HL-60/S4 (cell line): ENCODE results near the gene TMC2.
"Not testable (repeated sequence)": the region's sequence is repeated elsewhere in the genome, so short reads cannot be mapped to it uniquely, and the experiment has no call there.

ENCODE experiments used
- in situ Hi-C: fragments of 300-500 bp; cut with MboI; formaldehyde crosslinking; loops from 2 replicates; pipeline ENCODE4 v1.14.3; 2022; ENCODE audit warnings: low sequenced_read_pairs

TMC2 gene

GRCh38 chr20:2524709-2525506 lies 11.5 kb upstream of the TMC2 start:
- in situ Hi-C loops, result no loop called here

- in situ Hi-C loops, result not testable (repeated sequence)
Observed at GRCh38 chr20:2526218-2526583, 10.2 kb upstream of the TMC2 start.

- in situ Hi-C loops, result no loop called here
Observed at GRCh38 chr20:2527762-2528161, 8.6 kb upstream of the TMC2 start.

GRCh38 chr20:2528671-2529271 lies 7.6 kb upstream of the TMC2 start:
- in situ Hi-C loops, result no loop called here

GRCh38 chr20:2533118-2533517 lies 3.3 kb upstream of the TMC2 start:
- in situ Hi-C loops, result no loop called here

- in situ Hi-C loops, result no loop called here
Observed at GRCh38 chr20:2535711-2536559, 438 bp upstream of the TMC2 start.

- in situ Hi-C loops, result no loop called here
Observed at GRCh38 chr20:2537101-2537500, 728 bp downstream of the TMC2 start.

- in situ Hi-C loops, result no loop called here
Observed at GRCh38 chr20:2538356-2538755, 2.0 kb downstream of the TMC2 start.

- in situ Hi-C loops, result no loop called here
Observed at GRCh38 chr20:2538931-2539720, 2.8 kb downstream of the TMC2 start.

- in situ Hi-C loops, result no loop called here
Observed at GRCh38 chr20:2541940-2542339, 5.6 kb downstream of the TMC2 start.

- in situ Hi-C loops, result no loop called here
Observed at GRCh38 chr20:2542361-2542760, 6.0 kb downstream of the TMC2 start.

GRCh38 chr20:2544211-2544610 lies 7.8 kb downstream of the TMC2 start:
- in situ Hi-C loops, result no loop called here

GRCh38 chr20:2545594-2545993 lies 9.2 kb downstream of the TMC2 start:
- in situ Hi-C loops, result no loop called here

- in situ Hi-C loops, result no loop called here
Observed at GRCh38 chr20:2557873-2558580, 21.7 kb downstream of the TMC2 start.

GRCh38 chr20:2558581-2559278 lies 22.4 kb downstream of the TMC2 start:
- in situ Hi-C loops, result no loop called here

- in situ Hi-C loops, result no loop called here
Observed at GRCh38 chr20:2559279-2559626, 22.9 kb downstream of the TMC2 start.

- in situ Hi-C loops, result no loop called here
Observed at GRCh38 chr20:2559651-2560050, 23.3 kb downstream of the TMC2 start.

GRCh38 chr20:2563116-2563515 lies 26.7 kb downstream of the TMC2 start:
- in situ Hi-C loops, result no loop called here

GRCh38 chr20:2564406-2564805 lies 28.0 kb downstream of the TMC2 start:
- in situ Hi-C loops, result no loop called here

GRCh38 chr20:2575682-2576081 lies 39.3 kb downstream of the TMC2 start:
- in situ Hi-C loops, result no loop called here
